Stomach (tissue), 9 donors: ENCODE data around the gene GATA3. TPM values are rescaled to one million over a fixed set of nuclear protein-coding genes. Genes with fewer than 3 reads are reported as not detected.
A peak's percentile ranks its signal among the peaks of the same experiment; 100 is the strongest.

Experiments used
- DNase-seq, 2 donors: peaks; one replicate each; pipeline versions ENCODE4 v3.0.0 to v3.0.0-alpha.2; 2013 to 2019
- H3K27ac ChIP-seq, 5 donors: fragments of 200-600 bp in 4 of 5; sonication (generic) in 4 of 5; one replicate each; pipeline ENCODE4 v1.5.1; 2013 to 2019; ENCODE audit warnings: mild to moderate bottlenecking in 1 of 5, moderate library complexity in 1 of 5
- H3K27me3 ChIP-seq, 3 donors: fragments of 200-600 bp; sonication (generic); one replicate each; pipeline ENCODE4 v1.5.1; 2017 to 2019; ENCODE audit warnings: mixed run types in 1 of 3
- H3K36me3 ChIP-seq, 4 donors: fragments of 200-600 bp; sonication (generic); 1 replicate in 3 of 4; 2 replicates in 1 of 4; pipeline ENCODE4 v1.5.1; 2016 to 2019
- H3K4me1 ChIP-seq, 4 donors: fragments of 200-600 bp; sonication (generic); one replicate each; pipeline ENCODE4 v1.5.1; 2016 to 2019
- H3K4me3 ChIP-seq, 4 donors: fragments of 200-600 bp; sonication (generic) in 3 of 4; one replicate each; pipeline ENCODE4 v1.5.1; 2016 to 2019; ENCODE audit warnings: mild to moderate bottlenecking in 1 of 4
- H3K9me3 ChIP-seq, 4 donors: fragments of 200-600 bp; sonication (generic); one replicate each; pipeline ENCODE4 v1.5.1; 2016 to 2019
- CTCF ChIP-seq, 7 experiments: fragments of 450-650 bp in 4 of 7; fragments of 200-600 bp in 3 of 7; sonication (generic) in 3 of 7; IDR thresholded peaks; one replicate each; pipeline ENCODE4 v1.5.1; 2016 to 2019; ENCODE audit warnings: antibody characterized with exemption in 7 of 7, control low read depth in 2 of 7, mild to moderate bottlenecking in 1 of 7
- EP300 ChIP-seq: sonication (generic); formaldehyde crosslinking; IDR thresholded peaks from one replicate; pipeline ENCODE4 v1.6.1; 2017; ENCODE audit warnings: antibody characterized with exemption
- POLR2A ChIP-seq, 4 donors: fragments of 450-650 bp; IDR thresholded peaks; one replicate each; pipeline ENCODE4 v1.6.1; 2016; ENCODE audit warnings: antibody characterized with exemption in 4 of 4, control low read depth in 2 of 4, mild to moderate bottlenecking in 1 of 4, moderate library complexity in 1 of 4
- POLR2AphosphoS5 ChIP-seq, 3 donors: sonication (generic); formaldehyde crosslinking; IDR thresholded peaks; one replicate each; pipeline ENCODE4 v1.6.1; 2016; ENCODE audit warnings: antibody characterized with exemption in 3 of 3
- WGBS, 5 donors: extraction: QIAGEN DNeasy Blood & Tissue Kit in 3 of 5; methylation state at CpG; one replicate each; pipeline versions ENCODE4 v1.1.5 to v1.1.7; 2013 to 2018; 5-methylcytosine and 5-hydroxymethylcytosine counted together
- intact Hi-C: fragments of 100-400 bp; cut with DNase I; formaldehyde crosslinking; loops from one replicate; pipeline ENCODE4 v1.15.1; 2023; ENCODE audit warnings: low total_unique reads
- polyA plus RNA-seq, 3 donors: library from polyadenylated mRNA; stranded (reverse); fragments of 200-250 nt; gene quantifications; one replicate each; pipeline ENCODE4 v1.2.3, GENCODE V29; 2013
- total RNA-seq, 5 donors: library from RNA; depleted of rRNA; stranded (reverse); fragments of >200 nt; gene quantifications; one replicate each; pipeline versions ENCODE4 v1.1.0 to v1.2.3, GENCODE V29; 2014 to 2016
- donor health status: healthy with polysubstance abuse.
- donor health status: Bipolar disorder and iron deficiency.
- donor health status: healthy.

Gene GATA3
- total and polyA plus RNA-seq, 8 donors: 0.12 to 1.2 (median 0.18) TPM; not detected in 2

DNA sequence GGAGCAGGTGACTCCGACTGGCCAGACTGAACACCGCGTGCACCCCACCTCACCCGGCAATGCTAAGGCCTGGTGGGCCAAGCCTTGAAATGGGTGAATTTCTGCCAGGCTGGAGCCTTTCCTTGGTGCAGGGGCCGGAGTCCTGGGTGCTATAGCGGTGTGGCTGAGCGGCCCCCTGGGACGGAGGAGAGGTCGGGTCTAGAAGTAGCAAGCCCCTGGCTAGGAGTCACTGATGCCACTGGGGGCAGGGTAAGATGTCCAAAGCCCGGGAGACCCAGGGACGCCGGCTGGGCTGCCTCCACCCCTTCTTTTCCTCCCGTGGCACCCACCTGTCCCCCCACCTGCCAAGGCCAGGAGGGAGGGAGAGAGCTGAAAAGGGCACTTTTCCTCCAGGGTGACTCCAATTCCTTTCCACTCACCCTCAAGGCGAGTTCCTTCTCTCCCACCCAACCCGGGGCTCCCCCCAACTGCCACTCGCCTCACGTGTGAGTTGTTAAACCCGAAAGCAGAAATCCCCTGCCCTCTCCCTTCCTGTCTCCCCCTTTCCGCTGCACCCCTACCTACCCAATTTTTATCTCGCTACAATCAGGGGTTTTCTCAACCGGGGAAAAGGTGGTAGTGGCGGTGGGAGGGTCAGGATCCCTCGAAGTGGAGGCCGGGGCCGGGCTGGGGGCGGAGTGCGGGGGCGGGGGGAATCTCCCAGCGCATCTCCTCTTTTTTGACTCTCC, 6.0 kb upstream of the GATA3 start:
- Histone ChIP-seq H3K9me3 (no peaks in the 10 kb centered on the region), H3K36me3 (no peaks in the 10 kb centered on the region), H3K27me3 (peaks cover 86 to 100% (median 100%) of the 10 kb centered on the region in 3 donors), H3K4me3 (no peak overlapping the region), H3K27ac (no peak overlapping the region), H3K4me1 (peaks cover 51 to 86% (median 73%) of the 10 kb centered on the region in 4 donors)
- TF ChIP-seq POLR2AphosphoS5 (IDR thresholded peaks at IDR 0.05) (no peak), CTCF (IDR thresholded peaks at IDR 0.05) (no peak), EP300 (no peak), POLR2A (IDR thresholded peaks at IDR 0.05) (no peak)
- WGBS, 5 donors: 3 to 9% (median 6%) methylated on average over 22 to 29 of the region's 29 CpGs
- intact Hi-C loops: no loop called here
- peak in 1 of 2 donors; percentile 27 for DNase-seq

GRCh38 chr10:8049045-8049864, 5.2 kb upstream of the GATA3 start:
- DNase-seq: no peak

GRCh38 chr10:8049865-8050555, 4.5 kb upstream of the GATA3 start:
- TF ChIP-seq CTCF (IDR thresholded peaks at IDR 0.05): no peak
- TF ChIP-seq POLR2AphosphoS5 (IDR thresholded peaks at IDR 0.05): no peak
- no peak for TF ChIP-seq EP300
- no peak for TF ChIP-seq POLR2A (IDR thresholded peaks at IDR 0.05)

More at GRCh38 chr10:8049045-8049864, 5.2 kb upstream of the GATA3 start:
- intact Hi-C loops: no loop called here
- no peaks in the 10 kb centered on the region for H3K9me3 ChIP-seq
- peak overlapping the region; percentile 34 to 63 (median 46) for H3K4me3 ChIP-seq
- TF ChIP-seq POLR2A (IDR thresholded peaks at IDR 0.05) (no peak), EP300 (no peak), CTCF (IDR thresholded peaks at IDR 0.05) (no peak), POLR2AphosphoS5 (IDR thresholded peaks at IDR 0.05) (no peak)
- H3K27ac ChIP-seq: no peak overlapping the region
- H3K4me1 ChIP-seq: peaks cover 58 to 86% (median 74%) of the 10 kb centered on the region in 4 donors
- H3K36me3 ChIP-seq: no peaks in the 10 kb centered on the region
- 2 to 5% (median 4%) methylated on average over 43 to 51 of the region's 51 CpGs for WGBS, 5 donors
- H3K27me3 ChIP-seq: peaks cover 79 to 100% (median 100%) of the 10 kb centered on the region in 3 donors

DNA sequence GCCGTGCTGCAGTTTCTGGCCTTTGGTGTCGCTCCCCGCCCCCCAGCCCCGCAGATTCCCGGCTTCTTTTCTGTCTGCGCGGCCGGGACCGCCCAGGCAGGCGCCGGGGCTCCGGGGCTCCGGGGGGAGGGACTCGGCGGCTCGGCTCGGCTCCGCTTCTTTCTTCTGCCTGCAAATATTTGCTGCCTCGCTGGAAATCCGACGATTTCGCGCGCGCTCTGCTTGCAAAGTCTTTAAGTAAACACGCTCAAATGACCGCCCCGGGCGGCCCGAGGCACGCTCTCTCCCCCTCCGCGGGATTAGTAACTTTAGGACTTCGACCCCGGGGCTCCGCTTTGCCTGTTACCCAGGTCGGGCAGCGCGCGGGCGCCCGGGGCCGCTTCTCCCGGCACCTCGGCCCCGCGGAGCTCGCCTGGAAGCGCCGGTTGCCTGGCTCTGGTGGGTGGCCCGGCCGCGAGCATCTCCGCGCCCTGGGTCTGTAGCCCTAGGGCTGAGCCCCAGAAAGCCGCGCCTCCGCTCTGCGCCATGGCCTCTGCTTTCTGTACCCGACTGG, 3.9 kb upstream of the GATA3 start:
- Histone ChIP-seq H3K27ac (no peak overlapping the region), H3K36me3 (no peaks in the 10 kb centered on the region), H3K4me3 (peak overlapping the region; percentile 34 to 63 (median 46)), H3K4me1 (peaks cover 64 to 86% (median 74%) of the 10 kb centered on the region in 4 donors), H3K9me3 (no peaks in the 10 kb centered on the region), H3K27me3 (peaks cover 79 to 100% (median 100%) of the 10 kb centered on the region in 3 donors)
- peak; percentile 42 to 77 for DNase-seq
- TF ChIP-seq CTCF (IDR thresholded peaks at IDR 0.05): no peak
- TF ChIP-seq EP300: no peak
- TF ChIP-seq POLR2A (IDR thresholded peaks at IDR 0.05): no peak
- no peak for TF ChIP-seq POLR2AphosphoS5 (IDR thresholded peaks at IDR 0.05)
- 1 to 2% (median 1%) methylated on average over 18 to 59 of the region's 60 CpGs for WGBS, 5 donors
- intact Hi-C loops: no loop called here

More at GRCh38 chr10:8049865-8050555, 4.5 kb upstream of the GATA3 start:
- no peaks in the 10 kb centered on the region for H3K9me3 ChIP-seq
- peaks cover 75 to 100% (median 100%) of the 10 kb centered on the region in 3 donors for H3K27me3 ChIP-seq
- WGBS, 5 donors: 1 to 5% (median 4%) methylated on average over 39 to 68 of the region's 68 CpGs
- DNase-seq: peak in 1 of 2 donors; percentile 31
- intact Hi-C loops: no loop called here
- H3K4me1 ChIP-seq: peaks cover 63 to 86% (median 74%) of the 10 kb centered on the region in 4 donors
- H3K27ac ChIP-seq: no peak overlapping the region
- no peaks in the 10 kb centered on the region for H3K36me3 ChIP-seq
- peak overlapping the region; percentile 34 to 63 (median 46) for H3K4me3 ChIP-seq
